HEK293 (cell line): ENCODE results near the gene HIPK2.

Experiments used
- HOXD13 ChIP-seq: sonication (generic); formaldehyde crosslinking; IDR thresholded peaks from 2 replicates; pipeline ENCODE4 v1.8.0; 2022; ENCODE audit warnings: missing genetic modification reagents, borderline replicate concordance
- SETDB1 ChIP-seq: IDR thresholded peaks from one replicate; pipeline ENCODE4 v1.6.1; 2017; ENCODE audit warnings: mild to moderate bottlenecking, low read length, moderate library complexity, mixed read lengths; ENCODE audit not compliant: insufficient read length
- ZIC2 ChIP-seq: fragments of 450-650 bp; formaldehyde crosslinking; IDR thresholded peaks from 2 replicates; pipeline ENCODE4 v1.5.1; 2016; ENCODE audit warnings: missing biosample characterization, missing genetic modification characterization
- ZNF221 ChIP-seq: fragments of 450-650 bp; formaldehyde crosslinking; IDR thresholded peaks from 2 replicates; pipeline ENCODE4 v1.5.1; 2017; ENCODE audit warnings: missing biosample characterization, missing genetic modification characterization, borderline replicate concordance
- ZNF324 ChIP-seq: fragments of 450-650 bp; formaldehyde crosslinking; IDR thresholded peaks from 2 replicates; pipeline ENCODE4 v1.5.1; 2016; ENCODE audit warnings: missing biosample characterization, missing genetic modification characterization
- ZNF354C ChIP-seq: fragments of 450-650 bp; formaldehyde crosslinking; IDR thresholded peaks from 2 replicates; pipeline ENCODE4 v1.5.1; 2016; ENCODE audit warnings: missing biosample characterization, missing genetic modification characterization, low read depth, borderline replicate concordance
- ZNF510 ChIP-seq: fragments of 450-650 bp; formaldehyde crosslinking; IDR thresholded peaks from 2 replicates; pipeline ENCODE4 v1.5.1; 2018; ENCODE audit warnings: mild to moderate bottlenecking, missing genetic modification characterization, missing biosample characterization; ENCODE audit not compliant: insufficient replicate concordance
- ZNF549 ChIP-seq: fragments of 450-650 bp; IDR thresholded peaks from 2 replicates; pipeline ENCODE4 v1.5.1; 2018; ENCODE audit warnings: missing biosample characterization, missing genetic modification characterization, mild to moderate bottlenecking, inconsistent platforms, moderate library complexity
- ZNF677 ChIP-seq: fragments of 450-650 bp; IDR thresholded peaks from 2 replicates; pipeline ENCODE4 v1.5.0; 2018; ENCODE audit warnings: missing biosample characterization, mild to moderate bottlenecking, missing genetic modification characterization, moderate library complexity
- TF ChIP-seq, protein P1 (sequence below): fragments of 450-650 bp; IDR thresholded peaks from 2 replicates; pipeline ENCODE4 v1.5.1; 2018; ENCODE audit warnings: missing biosample characterization, mild to moderate bottlenecking, missing genetic modification characterization
- TF ChIP-seq, protein P2 (sequence below): fragments of 450-650 bp; formaldehyde crosslinking; IDR thresholded peaks from 2 replicates; pipeline ENCODE4 v1.5.1; 2016; ENCODE audit warnings: missing biosample characterization, missing genetic modification characterization
- TF ChIP-seq, protein P3 (sequence below): fragments of 450-650 bp; formaldehyde crosslinking; IDR thresholded peaks from 2 replicates; pipeline ENCODE4 v1.5.1; 2016; ENCODE audit warnings: missing biosample characterization, missing genetic modification characterization
- TF ChIP-seq, protein P4 (sequence below): fragments of 450-650 bp; formaldehyde crosslinking; IDR thresholded peaks from 2 replicates; pipeline ENCODE4 v1.5.1; 2016; ENCODE audit warnings: missing biosample characterization, missing genetic modification characterization
- TF ChIP-seq, protein P5 (sequence below): fragments of 450-650 bp; formaldehyde crosslinking; IDR thresholded peaks from 2 replicates; pipeline ENCODE4 v1.5.1; 2016; ENCODE audit warnings: missing biosample characterization, missing genetic modification characterization, borderline replicate concordance
- TF ChIP-seq, protein P6 (sequence below): IDR thresholded peaks from 2 replicates; pipeline ENCODE4 v1.6.1; 2011; ENCODE audit warnings: mild to moderate bottlenecking, low read depth, low read length, borderline replicate concordance
- TF ChIP-seq, protein P7 (sequence below): fragments of 450-650 bp; formaldehyde crosslinking; IDR thresholded peaks from 2 replicates; pipeline ENCODE4 v1.5.1; 2017; ENCODE audit warnings: missing biosample characterization, missing genetic modification characterization
- TF ChIP-seq, protein P8 (sequence below): fragments of 450-650 bp; formaldehyde crosslinking; IDR thresholded peaks from 2 replicates; pipeline ENCODE4 v1.5.1; 2016; ENCODE audit warnings: missing biosample characterization, missing genetic modification characterization
- TF ChIP-seq, protein P9 (sequence below): fragments of 450-650 bp; formaldehyde crosslinking; IDR thresholded peaks from 2 replicates; pipeline ENCODE4 v1.5.1; 2016; ENCODE audit warnings: missing biosample characterization, missing genetic modification characterization
- TF ChIP-seq, protein P10 (sequence below): fragments of 450-650 bp; formaldehyde crosslinking; IDR thresholded peaks from 2 replicates; pipeline ENCODE4 v1.5.1; 2016; ENCODE audit warnings: missing biosample characterization, missing genetic modification characterization

HIPK2 gene

DNA sequence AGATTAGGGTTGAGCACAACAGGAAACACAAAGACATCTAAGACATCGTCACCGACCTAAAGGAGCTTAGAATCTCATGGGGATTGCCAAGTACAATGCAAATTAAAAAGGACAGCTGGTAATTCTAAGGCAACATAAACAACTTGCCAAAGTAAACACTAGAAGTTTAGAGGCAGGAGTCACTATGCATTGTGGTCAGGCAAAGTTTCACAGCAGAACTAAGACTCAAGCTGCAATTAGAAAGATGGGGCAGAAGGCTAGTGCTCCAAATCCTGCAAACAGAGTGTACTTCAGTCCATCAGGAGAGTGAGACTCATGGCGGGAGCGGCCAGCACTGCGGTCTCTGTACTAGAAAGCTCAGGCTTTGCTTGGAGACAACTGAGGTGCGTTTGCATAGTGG is 52.7 kb downstream of the HIPK2 start (continued):
- TF ChIP-seq, protein P1, sequence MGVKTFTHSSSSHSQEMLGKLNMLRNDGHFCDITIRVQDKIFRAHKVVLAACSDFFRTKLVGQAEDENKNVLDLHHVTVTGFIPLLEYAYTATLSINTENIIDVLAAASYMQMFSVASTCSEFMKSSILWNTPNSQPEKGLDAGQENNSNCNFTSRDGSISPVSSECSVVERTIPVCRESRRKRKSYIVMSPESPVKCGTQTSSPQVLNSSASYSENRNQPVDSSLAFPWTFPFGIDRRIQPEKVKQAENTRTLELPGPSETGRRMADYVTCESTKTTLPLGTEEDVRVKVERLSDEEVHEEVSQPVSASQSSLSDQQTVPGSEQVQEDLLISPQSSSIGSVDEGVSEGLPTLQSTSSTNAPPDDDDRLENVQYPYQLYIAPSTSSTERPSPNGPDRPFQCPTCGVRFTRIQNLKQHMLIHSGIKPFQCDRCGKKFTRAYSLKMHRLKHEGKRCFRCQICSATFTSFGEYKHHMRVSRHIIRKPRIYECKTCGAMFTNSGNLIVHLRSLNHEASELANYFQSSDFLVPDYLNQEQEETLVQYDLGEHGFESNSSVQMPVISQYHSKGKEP (tag by site-specific recombination): peak; percentile 74
- TF ChIP-seq, protein P2, sequence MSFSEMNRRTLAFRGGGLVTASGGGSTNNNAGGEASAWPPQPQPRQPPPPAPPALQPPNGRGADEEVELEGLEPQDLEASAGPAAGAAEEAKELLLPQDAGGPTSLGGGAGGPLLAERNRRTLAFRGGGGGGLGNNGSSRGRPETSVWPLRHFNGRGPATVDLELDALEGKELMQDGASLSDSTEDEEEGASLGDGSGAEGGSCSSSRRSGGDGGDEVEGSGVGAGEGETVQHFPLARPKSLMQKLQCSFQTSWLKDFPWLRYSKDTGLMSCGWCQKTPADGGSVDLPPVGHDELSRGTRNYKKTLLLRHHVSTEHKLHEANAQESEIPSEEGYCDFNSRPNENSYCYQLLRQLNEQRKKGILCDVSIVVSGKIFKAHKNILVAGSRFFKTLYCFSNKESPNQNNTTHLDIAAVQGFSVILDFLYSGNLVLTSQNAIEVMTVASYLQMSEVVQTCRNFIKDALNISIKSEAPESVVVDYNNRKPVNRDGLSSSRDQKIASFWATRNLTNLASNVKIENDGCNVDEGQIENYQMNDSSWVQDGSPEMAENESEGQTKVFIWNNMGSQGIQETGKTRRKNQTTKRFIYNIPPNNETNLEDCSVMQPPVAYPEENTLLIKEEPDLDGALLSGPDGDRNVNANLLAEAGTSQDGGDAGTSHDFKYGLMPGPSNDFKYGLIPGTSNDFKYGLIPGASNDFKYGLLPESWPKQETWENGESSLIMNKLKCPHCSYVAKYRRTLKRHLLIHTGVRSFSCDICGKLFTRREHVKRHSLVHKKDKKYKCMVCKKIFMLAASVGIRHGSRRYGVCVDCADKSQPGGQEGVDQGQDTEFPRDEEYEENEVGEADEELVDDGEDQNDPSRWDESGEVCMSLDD (tag by site-specific recombination): no peak
- TF ChIP-seq, protein P3, sequence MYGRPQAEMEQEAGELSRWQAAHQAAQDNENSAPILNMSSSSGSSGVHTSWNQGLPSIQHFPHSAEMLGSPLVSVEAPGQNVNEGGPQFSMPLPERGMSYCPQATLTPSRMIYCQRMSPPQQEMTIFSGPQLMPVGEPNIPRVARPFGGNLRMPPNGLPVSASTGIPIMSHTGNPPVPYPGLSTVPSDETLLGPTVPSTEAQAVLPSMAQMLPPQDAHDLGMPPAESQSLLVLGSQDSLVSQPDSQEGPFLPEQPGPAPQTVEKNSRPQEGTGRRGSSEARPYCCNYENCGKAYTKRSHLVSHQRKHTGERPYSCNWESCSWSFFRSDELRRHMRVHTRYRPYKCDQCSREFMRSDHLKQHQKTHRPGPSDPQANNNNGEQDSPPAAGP (tag by site-specific recombination): no peak
- TF ChIP-seq ZNF221: no peak
- TF ChIP-seq ZNF510 (tag by site-specific recombination): no peak
- TF ChIP-seq ZNF677 (tag by site-specific recombination): no peak
- TF ChIP-seq, protein P4, sequence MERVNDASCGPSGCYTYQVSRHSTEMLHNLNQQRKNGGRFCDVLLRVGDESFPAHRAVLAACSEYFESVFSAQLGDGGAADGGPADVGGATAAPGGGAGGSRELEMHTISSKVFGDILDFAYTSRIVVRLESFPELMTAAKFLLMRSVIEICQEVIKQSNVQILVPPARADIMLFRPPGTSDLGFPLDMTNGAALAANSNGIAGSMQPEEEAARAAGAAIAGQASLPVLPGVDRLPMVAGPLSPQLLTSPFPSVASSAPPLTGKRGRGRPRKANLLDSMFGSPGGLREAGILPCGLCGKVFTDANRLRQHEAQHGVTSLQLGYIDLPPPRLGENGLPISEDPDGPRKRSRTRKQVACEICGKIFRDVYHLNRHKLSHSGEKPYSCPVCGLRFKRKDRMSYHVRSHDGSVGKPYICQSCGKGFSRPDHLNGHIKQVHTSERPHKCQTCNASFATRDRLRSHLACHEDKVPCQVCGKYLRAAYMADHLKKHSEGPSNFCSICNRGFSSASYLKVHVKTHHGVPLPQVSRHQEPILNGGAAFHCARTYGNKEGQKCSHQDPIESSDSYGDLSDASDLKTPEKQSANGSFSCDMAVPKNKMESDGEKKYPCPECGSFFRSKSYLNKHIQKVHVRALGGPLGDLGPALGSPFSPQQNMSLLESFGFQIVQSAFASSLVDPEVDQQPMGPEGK (tag by site-specific recombination): no peak
- no peak for TF ChIP-seq ZIC2 (tag by site-specific recombination)
- TF ChIP-seq, protein P5, sequence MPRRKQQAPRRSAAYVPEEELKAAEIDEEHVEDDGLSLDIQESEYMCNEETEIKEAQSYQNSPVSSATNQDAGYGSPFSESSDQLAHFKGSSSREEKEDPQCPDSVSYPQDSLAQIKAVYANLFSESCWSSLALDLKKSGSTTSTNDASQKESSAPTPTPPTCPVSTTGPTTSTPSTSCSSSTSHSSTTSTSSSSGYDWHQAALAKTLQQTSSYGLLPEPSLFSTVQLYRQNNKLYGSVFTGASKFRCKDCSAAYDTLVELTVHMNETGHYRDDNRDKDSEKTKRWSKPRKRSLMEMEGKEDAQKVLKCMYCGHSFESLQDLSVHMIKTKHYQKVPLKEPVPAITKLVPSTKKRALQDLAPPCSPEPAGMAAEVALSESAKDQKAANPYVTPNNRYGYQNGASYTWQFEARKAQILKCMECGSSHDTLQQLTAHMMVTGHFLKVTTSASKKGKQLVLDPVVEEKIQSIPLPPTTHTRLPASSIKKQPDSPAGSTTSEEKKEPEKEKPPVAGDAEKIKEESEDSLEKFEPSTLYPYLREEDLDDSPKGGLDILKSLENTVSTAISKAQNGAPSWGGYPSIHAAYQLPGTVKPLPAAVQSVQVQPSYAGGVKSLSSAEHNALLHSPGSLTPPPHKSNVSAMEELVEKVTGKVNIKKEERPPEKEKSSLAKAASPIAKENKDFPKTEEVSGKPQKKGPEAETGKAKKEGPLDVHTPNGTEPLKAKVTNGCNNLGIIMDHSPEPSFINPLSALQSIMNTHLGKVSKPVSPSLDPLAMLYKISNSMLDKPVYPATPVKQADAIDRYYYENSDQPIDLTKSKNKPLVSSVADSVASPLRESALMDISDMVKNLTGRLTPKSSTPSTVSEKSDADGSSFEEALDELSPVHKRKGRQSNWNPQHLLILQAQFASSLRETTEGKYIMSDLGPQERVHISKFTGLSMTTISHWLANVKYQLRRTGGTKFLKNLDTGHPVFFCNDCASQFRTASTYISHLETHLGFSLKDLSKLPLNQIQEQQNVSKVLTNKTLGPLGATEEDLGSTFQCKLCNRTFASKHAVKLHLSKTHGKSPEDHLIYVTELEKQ (tag by site-specific recombination): peak; percentile 37; the same call in 1 of the 2 replicates
- TF ChIP-seq HOXD13 (CRISPR knock-in tag): no peak
- no peak for TF ChIP-seq SETDB1
- TF ChIP-seq, protein P6, sequence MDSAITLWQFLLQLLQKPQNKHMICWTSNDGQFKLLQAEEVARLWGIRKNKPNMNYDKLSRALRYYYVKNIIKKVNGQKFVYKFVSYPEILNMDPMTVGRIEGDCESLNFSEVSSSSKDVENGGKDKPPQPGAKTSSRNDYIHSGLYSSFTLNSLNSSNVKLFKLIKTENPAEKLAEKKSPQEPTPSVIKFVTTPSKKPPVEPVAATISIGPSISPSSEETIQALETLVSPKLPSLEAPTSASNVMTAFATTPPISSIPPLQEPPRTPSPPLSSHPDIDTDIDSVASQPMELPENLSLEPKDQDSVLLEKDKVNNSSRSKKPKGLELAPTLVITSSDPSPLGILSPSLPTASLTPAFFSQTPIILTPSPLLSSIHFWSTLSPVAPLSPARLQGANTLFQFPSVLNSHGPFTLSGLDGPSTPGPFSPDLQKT: no peak
- TF ChIP-seq, protein P7, sequence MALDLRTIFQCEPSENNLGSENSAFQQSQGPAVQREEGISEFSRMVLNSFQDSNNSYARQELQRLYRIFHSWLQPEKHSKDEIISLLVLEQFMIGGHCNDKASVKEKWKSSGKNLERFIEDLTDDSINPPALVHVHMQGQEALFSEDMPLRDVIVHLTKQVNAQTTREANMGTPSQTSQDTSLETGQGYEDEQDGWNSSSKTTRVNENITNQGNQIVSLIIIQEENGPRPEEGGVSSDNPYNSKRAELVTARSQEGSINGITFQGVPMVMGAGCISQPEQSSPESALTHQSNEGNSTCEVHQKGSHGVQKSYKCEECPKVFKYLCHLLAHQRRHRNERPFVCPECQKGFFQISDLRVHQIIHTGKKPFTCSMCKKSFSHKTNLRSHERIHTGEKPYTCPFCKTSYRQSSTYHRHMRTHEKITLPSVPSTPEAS (tag by site-specific recombination): no peak
- TF ChIP-seq, protein P8, sequence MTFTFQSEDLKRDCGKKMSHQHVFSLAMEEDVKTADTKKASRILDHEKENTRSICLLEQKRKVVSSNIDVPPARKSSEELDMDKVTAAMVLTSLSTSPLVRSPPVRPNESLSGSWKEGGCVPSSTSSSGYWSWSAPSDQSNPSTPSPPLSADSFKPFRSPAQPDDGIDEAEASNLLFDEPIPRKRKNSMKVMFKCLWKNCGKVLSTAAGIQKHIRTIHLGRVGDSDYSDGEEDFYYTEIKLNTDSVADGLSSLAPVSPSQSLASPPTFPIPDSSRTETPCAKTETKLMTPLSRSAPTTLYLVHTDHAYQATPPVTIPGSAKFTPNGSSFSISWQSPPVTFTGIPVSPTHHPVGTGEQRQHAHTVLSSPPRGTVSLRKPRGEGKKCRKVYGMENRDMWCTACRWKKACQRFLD (tag by site-specific recombination): no peak
- TF ChIP-seq ZNF324 (tag by site-specific recombination): no peak
- TF ChIP-seq ZNF549 (tag by site-specific recombination): no peak
- no peak for TF ChIP-seq ZNF354C (tag by site-specific recombination)
- TF ChIP-seq, protein P9, sequence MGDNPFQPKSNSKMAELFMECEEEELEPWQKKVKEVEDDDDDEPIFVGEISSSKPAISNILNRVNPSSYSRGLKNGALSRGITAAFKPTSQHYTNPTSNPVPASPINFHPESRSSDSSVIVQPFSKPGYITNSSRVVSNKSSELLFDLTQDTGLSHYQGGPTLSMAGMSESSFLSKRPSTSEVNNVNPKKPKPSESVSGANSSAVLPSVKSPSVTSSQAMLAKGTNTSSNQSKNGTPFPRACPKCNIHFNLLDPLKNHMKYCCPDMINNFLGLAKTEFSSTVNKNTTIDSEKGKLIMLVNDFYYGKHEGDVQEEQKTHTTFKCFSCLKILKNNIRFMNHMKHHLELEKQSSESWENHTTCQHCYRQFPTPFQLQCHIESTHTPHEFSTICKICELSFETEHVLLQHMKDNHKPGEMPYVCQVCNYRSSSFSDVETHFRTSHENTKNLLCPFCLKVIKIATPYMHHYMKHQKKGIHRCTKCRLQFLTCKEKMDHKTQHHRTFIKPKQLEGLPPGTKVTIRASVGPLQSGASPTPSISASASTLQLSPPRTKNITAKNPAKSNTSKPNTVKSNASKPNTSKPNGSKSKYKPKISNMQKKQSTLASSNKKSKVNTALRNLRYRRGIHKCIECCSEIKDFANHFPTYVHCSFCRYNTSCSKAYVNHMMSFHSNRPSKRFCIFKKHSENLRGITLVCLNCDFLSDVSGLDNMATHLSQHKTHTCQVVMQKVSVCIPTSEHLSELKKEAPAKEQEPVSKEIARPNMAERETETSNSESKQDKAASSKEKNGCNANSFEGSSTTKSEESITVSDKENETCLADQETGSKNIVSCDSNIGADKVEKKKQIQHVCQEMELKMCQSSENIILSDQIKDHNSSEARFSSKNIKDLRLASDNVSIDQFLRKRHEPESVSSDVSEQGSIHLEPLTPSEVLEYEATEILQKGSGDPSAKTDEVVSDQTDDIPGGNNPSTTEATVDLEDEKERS (tag by site-specific recombination): no peak
- TF ChIP-seq, protein P10, sequence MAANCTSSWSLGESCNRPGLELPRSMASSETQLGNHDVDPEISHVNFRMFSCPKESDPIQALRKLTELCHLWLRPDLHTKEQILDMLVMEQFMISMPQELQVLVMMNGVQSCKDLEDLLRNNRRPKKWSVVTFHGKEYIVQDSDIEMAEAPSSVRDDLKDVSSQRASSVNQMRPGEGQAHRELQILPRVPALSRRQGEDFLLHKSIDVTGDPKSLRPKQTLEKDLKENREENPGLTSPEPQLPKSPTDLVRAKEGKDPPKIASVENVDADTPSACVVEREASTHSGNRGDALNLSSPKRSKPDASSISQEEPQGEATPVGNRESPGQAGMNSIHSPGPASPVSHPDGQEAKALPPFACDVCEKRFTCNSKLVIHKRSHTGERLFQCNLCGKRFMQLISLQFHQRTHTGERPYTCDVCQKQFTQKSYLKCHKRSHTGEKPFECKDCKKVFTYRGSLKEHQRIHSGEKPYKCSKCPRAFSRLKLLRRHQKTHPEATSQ: no peak
